ENCODE data around the gene TSR3.

The TSR3 gene

GRCh38 chr16:1380195-1380594 is 28.5 kb upstream of the TSR3 start:
- TF ChIP-seq POLR2AphosphoS5 (IDR thresholded peaks at IDR 0.05; ENCODE audit: low read depth) (no peak), SPI1 (IDR thresholded peaks at IDR 0.05; ENCODE audit: borderline replicate concordance, low read depth) (no peak), GABPA (IDR thresholded peaks at IDR 0.05; ENCODE audit: low read depth) (no peak)
- TF ChIP-seq, protein P1, sequence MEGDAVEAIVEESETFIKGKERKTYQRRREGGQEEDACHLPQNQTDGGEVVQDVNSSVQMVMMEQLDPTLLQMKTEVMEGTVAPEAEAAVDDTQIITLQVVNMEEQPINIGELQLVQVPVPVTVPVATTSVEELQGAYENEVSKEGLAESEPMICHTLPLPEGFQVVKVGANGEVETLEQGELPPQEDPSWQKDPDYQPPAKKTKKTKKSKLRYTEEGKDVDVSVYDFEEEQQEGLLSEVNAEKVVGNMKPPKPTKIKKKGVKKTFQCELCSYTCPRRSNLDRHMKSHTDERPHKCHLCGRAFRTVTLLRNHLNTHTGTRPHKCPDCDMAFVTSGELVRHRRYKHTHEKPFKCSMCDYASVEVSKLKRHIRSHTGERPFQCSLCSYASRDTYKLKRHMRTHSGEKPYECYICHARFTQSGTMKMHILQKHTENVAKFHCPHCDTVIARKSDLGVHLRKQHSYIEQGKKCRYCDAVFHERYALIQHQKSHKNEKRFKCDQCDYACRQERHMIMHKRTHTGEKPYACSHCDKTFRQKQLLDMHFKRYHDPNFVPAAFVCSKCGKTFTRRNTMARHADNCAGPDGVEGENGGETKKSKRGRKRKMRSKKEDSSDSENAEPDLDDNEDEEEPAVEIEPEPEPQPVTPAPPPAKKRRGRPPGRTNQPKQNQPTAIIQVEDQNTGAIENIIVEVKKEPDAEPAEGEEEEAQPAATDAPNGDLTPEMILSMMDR (IDR thresholded peaks at IDR 0.05; ENCODE audit: insufficient read depth, low read length) = no peak
- H3K27ac ChIP-seq (replicated peaks) = no peak overlapping the region

GRCh38 chr16:1379304-1380076 is 27.8 kb upstream of the TSR3 start:
- DNase-seq (ENCODE audit: low read depth in 1 of 2, low spot score in 1 of 2) = peak; percentile 43 to 45
- Histone ChIP-seq H3K4me3 (replicated peaks; ENCODE audit: insufficient read depth, low read length) (peak overlapping the region; percentile 59), H3K27me3 (ENCODE audit: insufficient read depth, poor library complexity, severe bottlenecking) (no peaks in the 10 kb centered on the region), H3K27ac (replicated peaks) (peak overlapping the region; percentile 82)
- TF ChIP-seq, protein P2, sequence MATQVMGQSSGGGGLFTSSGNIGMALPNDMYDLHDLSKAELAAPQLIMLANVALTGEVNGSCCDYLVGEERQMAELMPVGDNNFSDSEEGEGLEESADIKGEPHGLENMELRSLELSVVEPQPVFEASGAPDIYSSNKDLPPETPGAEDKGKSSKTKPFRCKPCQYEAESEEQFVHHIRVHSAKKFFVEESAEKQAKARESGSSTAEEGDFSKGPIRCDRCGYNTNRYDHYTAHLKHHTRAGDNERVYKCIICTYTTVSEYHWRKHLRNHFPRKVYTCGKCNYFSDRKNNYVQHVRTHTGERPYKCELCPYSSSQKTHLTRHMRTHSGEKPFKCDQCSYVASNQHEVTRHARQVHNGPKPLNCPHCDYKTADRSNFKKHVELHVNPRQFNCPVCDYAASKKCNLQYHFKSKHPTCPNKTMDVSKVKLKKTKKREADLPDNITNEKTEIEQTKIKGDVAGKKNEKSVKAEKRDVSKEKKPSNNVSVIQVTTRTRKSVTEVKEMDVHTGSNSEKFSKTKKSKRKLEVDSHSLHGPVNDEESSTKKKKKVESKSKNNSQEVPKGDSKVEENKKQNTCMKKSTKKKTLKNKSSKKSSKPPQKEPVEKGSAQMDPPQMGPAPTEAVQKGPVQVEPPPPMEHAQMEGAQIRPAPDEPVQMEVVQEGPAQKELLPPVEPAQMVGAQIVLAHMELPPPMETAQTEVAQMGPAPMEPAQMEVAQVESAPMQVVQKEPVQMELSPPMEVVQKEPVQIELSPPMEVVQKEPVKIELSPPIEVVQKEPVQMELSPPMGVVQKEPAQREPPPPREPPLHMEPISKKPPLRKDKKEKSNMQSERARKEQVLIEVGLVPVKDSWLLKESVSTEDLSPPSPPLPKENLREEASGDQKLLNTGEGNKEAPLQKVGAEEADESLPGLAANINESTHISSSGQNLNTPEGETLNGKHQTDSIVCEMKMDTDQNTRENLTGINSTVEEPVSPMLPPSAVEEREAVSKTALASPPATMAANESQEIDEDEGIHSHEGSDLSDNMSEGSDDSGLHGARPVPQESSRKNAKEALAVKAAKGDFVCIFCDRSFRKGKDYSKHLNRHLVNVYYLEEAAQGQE (IDR thresholded peaks at IDR 0.05; ENCODE audit: insufficient replicate concordance, low read depth) = no peak
- TF ChIP-seq POLR2AphosphoS5 (IDR thresholded peaks at IDR 0.05; ENCODE audit: low read depth) = no peak
- TF ChIP-seq, protein P1 (IDR thresholded peaks at IDR 0.05; ENCODE audit: insufficient read depth, low read length) = no peak
- TF ChIP-seq SPI1 (IDR thresholded peaks at IDR 0.05; ENCODE audit: borderline replicate concordance, low read depth) = no peak
- no peak for TF ChIP-seq GABPA (IDR thresholded peaks at IDR 0.05; ENCODE audit: low read depth)

More at GRCh38 chr16:1380195-1380594, 28.5 kb upstream of the TSR3 start:
- DNase-seq (ENCODE audit: low read depth in 1 of 2, low spot score in 1 of 2) = no peak
- H3K27me3 ChIP-seq (ENCODE audit: insufficient read depth, poor library complexity, severe bottlenecking) = no peaks in the 10 kb centered on the region
- H3K4me3 ChIP-seq (replicated peaks; ENCODE audit: insufficient read depth, low read length) = no peak overlapping the region

- DNase-seq (ENCODE audit: low read depth in 1 of 2, low spot score in 1 of 2) = peak; percentile 71 to 76
- H3K27me3 ChIP-seq (ENCODE audit: insufficient read depth, poor library complexity, severe bottlenecking) = no peaks in the 10 kb centered on the region
- TF ChIP-seq POLR2AphosphoS5 (IDR thresholded peaks at IDR 0.05; ENCODE audit: low read depth) (no peak), SPI1 (IDR thresholded peaks at IDR 0.05; ENCODE audit: borderline replicate concordance, low read depth) (no peak)
- H3K4me3 ChIP-seq (replicated peaks; ENCODE audit: insufficient read depth, low read length) = peak overlapping the region; percentile 59
- peak overlapping the region; percentile 82 for H3K27ac ChIP-seq (replicated peaks)
Observed at GRCh38 chr16:1378804-1379303, 27.2 kb upstream of the TSR3 start.

DNA sequence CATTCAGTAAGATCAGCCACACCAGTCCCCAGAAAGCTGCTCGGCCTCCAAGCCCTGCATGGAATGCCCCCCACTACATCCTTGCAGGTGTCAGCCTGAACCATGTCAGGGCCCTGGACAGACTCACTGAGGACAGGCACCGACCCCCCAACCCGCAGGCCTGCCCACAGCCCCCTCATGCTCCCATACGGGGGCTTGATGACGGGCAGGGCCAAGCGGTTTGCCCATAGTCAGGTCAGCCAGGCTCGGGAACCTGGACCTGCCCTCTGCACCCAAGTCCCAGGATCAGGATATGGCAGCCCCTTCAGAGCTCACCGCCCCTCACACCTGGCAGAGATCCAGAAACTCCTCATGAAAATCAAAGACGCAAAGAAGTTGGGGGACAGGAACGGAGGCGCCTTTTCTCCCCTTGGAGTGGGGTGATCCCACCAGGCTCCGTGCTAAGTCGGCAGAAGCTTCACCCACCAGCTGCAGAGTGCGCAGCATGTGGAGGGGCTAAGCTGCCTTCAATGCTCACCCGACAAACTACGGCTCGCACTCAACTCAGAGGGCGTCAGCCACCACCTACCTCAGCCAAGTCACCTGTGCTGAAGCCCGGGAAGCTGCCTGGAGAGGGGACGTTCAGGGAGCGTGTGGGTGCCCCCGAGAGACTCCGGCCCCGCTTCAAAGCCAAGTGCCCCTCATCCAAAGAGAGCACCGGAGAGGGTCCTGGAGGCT is 26.6 kb upstream of the TSR3 start:
- Histone ChIP-seq H3K27me3 (ENCODE audit: insufficient read depth, poor library complexity, severe bottlenecking) (no peaks in the 10 kb centered on the region), H3K4me3 (replicated peaks; ENCODE audit: insufficient read depth, low read length) (peak overlapping the region; percentile 59), H3K27ac (replicated peaks) (no peak overlapping the region; the same call in 1 of the 2 replicates)
- no peak for DNase-seq (ENCODE audit: low read depth in 1 of 2, low spot score in 1 of 2)
- TF ChIP-seq, protein P1 (IDR thresholded peaks at IDR 0.05; ENCODE audit: insufficient read depth, low read length) = no peak
- TF ChIP-seq, protein P2 (IDR thresholded peaks at IDR 0.05; ENCODE audit: insufficient replicate concordance, low read depth) = no peak
- TF ChIP-seq POLR2AphosphoS5 (IDR thresholded peaks at IDR 0.05; ENCODE audit: low read depth) (no peak), GABPA (IDR thresholded peaks at IDR 0.05; ENCODE audit: low read depth) (no peak), SPI1 (IDR thresholded peaks at IDR 0.05; ENCODE audit: borderline replicate concordance, low read depth) (no peak)

All from HL-60 (cell line).